Hepatocyte (in vitro differentiated cells): ENCODE data around the gene LSAMP. TPM values are rescaled to one million over a fixed set of nuclear protein-coding genes. Genes with fewer than 3 reads are reported as not detected.
"Not testable (repeated sequence)": the region's sequence is repeated elsewhere in the genome, so short reads cannot be mapped to it uniquely, and the experiment has no call there.

Experiments
- DNase-seq: peaks from one replicate; pipeline ENCODE4 v3.0.0-alpha.2; 2016; ENCODE audit warnings: low spot score
- H2AFZ ChIP-seq: fragments of 200-600 bp; sonication (generic); 2 replicates; pipeline ENCODE4 v1.6.0; 2016; ENCODE audit warnings: antibody characterized with exemption, mild to moderate bottlenecking
- H3K27ac ChIP-seq: fragments of 200-600 bp; sonication (generic); 2 replicates; pipeline ENCODE4 v1.5.1; 2016; ENCODE audit warnings: mild to moderate bottlenecking
- H3K27me3 ChIP-seq: fragments of 200-600 bp; sonication (generic); 2 replicates; pipeline ENCODE4 v1.6.1; 2016
- H3K36me3 ChIP-seq: fragments of 200-600 bp; sonication (generic); replicated peaks from 2 replicates; pipeline ENCODE4 v1.5.1; 2016; ENCODE audit warnings: low read depth; ENCODE audit not compliant: insufficient read depth
- H3K4me1 ChIP-seq: fragments of 200-600 bp; sonication (generic); 2 replicates; pipeline ENCODE4 v1.5.1; 2016; ENCODE audit warnings: mild to moderate bottlenecking, moderate library complexity; ENCODE audit not compliant: insufficient read depth
- H3K4me2 ChIP-seq: fragments of 200-600 bp; sonication (generic); 2 replicates; pipeline ENCODE4 v1.6.0; 2016
- H3K4me3 ChIP-seq: fragments of 200-600 bp; sonication (generic); 2 replicates; pipeline ENCODE4 v1.5.1; 2016; ENCODE audit warnings: mild to moderate bottlenecking
- H3K79me2 ChIP-seq: fragments of 200-600 bp; sonication (generic); 2 replicates; pipeline ENCODE4 v1.6.0; 2017; ENCODE audit warnings: mild to moderate bottlenecking
- H3K9me2 ChIP-seq: fragments of 200-600 bp; sonication (generic); replicated peaks from 2 replicates; pipeline ENCODE4 v1.6.0; 2017; ENCODE audit warnings: mild to moderate bottlenecking; ENCODE audit not compliant: insufficient read depth
- H3K9me3 ChIP-seq: fragments of 200-600 bp; sonication (generic); 2 replicates; pipeline ENCODE4 v1.5.1; 2016; ENCODE audit warnings: low read depth, mild to moderate bottlenecking
- H4K20me1 ChIP-seq: fragments of 200-600 bp; sonication (generic); 2 replicates; pipeline ENCODE4 v1.6.0; 2016; ENCODE audit warnings: mild to moderate bottlenecking; ENCODE audit not compliant: insufficient read depth, poor library complexity, severe bottlenecking
- EZH2 ChIP-seq: fragments of 200-600 bp; sonication (generic); IDR thresholded peaks from 2 replicates; pipeline ENCODE4 v1.6.1; 2016; ENCODE audit warnings: antibody characterized with exemption, mild to moderate bottlenecking, borderline replicate concordance
- EZH2phosphoT487 ChIP-seq: fragments of 200-600 bp; sonication (generic); IDR thresholded peaks from one replicate; pipeline ENCODE4 v1.6.1; 2018; ENCODE audit warnings: antibody characterized with exemption, mild to moderate bottlenecking, low read depth, moderate library complexity; ENCODE audit not compliant: unreplicated experiment, severe bottlenecking
- WGBS: methylation state at CpG from one replicate; pipeline ENCODE4 v1.1.6; 2016; ENCODE audit warnings: low lambda C conversion rate; ENCODE audit errors: missing lambda C conversion rate; 5-methylcytosine and 5-hydroxymethylcytosine counted together
- polyA plus RNA-seq: library from polyadenylated mRNA; unstranded; fragments of >200 nt; fragmentation: Nextera tagmentation; extraction: Ambion mirVana; gene quantifications from 2 replicates; pipeline ENCODE4 v1.2.1, GENCODE V29; 2016
- total RNA-seq: library from RNA; depleted of rRNA; stranded (reverse); fragments of >200 nt; gene quantifications from 2 replicates; pipeline ENCODE4 v1.2.3, GENCODE V29; 2014
- TF ChIP-seq, protein P1 (sequence below): fragments of 200-600 bp; sonication (generic); IDR thresholded peaks from 2 replicates; pipeline ENCODE4 v1.5.1; 2016; ENCODE audit warnings: antibody characterized with exemption, mild to moderate bottlenecking; ENCODE audit not compliant: poor library complexity

LSAMP gene
- total and polyA plus RNA-seq, 2 experiments from 2014 or later = 15.1 to 22.3 TPM

DNA sequence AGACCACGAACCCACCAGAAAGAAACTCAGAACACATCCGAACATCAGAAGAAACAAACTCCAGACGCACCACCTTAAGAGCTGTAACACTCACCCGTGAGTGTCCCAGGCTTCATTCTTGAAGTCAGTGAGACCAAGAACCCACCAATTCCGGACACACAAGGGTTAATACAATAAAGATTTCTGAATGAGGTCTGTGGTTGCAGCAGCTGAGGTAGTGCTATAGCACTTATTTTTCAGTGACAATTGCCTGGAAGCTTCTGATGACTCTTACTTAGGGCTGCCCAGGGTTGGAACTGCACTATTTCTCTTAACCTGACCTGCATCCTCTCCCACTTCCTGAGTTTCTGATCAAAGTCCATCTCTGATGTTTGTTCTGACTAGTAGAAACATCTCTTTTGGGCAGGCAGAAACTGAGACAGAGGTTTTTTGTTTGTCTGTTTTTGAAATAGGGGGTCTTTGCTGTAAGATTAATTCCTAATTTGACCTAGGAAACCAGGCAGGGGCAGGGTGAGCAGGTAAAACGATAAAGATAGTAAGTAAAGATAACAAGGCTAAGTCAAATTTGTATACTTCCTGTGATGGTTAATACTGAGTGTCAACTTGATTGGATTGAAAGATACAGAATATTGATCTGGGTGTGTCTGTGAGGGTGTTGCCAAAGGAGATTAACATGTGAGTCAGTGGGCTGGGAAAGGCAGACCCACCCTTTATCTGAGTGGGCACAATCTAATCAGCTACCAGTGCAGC, 652.9 kb downstream of the LSAMP start:
- TF ChIP-seq EZH2phosphoT487 (no peak), EZH2 (no peak)
- TF ChIP-seq, protein P1, sequence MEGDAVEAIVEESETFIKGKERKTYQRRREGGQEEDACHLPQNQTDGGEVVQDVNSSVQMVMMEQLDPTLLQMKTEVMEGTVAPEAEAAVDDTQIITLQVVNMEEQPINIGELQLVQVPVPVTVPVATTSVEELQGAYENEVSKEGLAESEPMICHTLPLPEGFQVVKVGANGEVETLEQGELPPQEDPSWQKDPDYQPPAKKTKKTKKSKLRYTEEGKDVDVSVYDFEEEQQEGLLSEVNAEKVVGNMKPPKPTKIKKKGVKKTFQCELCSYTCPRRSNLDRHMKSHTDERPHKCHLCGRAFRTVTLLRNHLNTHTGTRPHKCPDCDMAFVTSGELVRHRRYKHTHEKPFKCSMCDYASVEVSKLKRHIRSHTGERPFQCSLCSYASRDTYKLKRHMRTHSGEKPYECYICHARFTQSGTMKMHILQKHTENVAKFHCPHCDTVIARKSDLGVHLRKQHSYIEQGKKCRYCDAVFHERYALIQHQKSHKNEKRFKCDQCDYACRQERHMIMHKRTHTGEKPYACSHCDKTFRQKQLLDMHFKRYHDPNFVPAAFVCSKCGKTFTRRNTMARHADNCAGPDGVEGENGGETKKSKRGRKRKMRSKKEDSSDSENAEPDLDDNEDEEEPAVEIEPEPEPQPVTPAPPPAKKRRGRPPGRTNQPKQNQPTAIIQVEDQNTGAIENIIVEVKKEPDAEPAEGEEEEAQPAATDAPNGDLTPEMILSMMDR = no peak
- H3K36me3 ChIP-seq = no peaks in the 10 kb centered on the region
- peak; percentile 56 for DNase-seq
- no peak overlapping the region for H2AFZ ChIP-seq
- H3K27ac ChIP-seq = peak overlapping the region; percentile 78
- WGBS = 36% methylated on average over 6 of the region's 6 CpGs
- H3K27me3 ChIP-seq = no peaks in the 10 kb centered on the region
- H3K4me2 ChIP-seq = peak overlapping the region; percentile 58
- no peak overlapping the region for H3K4me3 ChIP-seq
- no peaks in the 10 kb centered on the region for H3K9me3 ChIP-seq
- no peaks in the 10 kb centered on the region for H3K9me2 ChIP-seq
- no peaks in the 10 kb centered on the region for H4K20me1 ChIP-seq
- H3K4me1 ChIP-seq = peaks cover 6% of the 10 kb centered on the region
- H3K79me2 ChIP-seq = no peaks in the 10 kb centered on the region

DNA sequence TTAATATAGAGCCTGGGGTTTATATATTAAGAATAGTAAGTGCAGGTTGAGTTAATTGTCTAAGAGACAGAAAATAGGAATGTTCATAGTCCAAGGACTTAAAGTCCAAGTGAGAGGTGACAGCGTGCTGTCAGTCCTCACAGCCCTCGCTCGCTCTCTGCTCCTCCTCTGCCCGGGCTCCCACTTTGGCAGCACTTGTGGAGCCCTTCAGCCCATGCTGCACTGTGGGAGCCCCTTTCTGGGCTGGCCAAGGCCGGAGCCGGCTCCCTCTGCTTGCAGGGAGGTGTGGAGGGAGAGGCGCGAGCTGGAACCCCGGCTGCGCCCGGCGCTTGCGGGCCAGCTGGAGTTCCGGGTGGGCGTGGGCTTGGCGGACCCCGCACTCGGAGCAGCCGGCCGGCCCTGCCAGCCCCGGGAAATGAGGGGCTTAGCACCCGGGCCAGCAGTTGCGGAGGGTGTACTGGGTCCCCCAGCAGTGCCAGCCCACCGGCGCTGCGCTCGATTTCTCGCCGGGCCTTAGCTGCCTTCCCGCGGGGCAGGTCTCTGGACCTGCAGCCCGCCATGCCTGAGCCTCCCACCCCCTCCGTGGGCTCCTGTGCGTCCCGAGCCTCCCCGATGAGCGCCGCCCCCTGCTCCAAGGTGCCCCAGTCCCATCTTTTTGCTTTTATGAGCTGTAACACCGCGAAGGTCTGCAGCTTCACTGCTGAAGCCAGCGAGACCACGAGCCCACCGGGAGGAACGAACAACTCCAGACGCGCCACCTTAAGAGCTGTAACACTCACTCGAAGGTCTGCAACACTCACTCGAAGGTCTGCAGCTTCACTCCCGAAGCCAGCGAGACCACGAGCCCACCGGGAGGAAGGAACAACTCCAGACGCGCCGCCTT, 653.8 kb downstream of the LSAMP start:
- not testable (repeated sequence) for H3K9me2 ChIP-seq, H3K27me3 ChIP-seq, DNase-seq, H3K4me1 ChIP-seq, H3K9me3 ChIP-seq, H2AFZ ChIP-seq, H4K20me1 ChIP-seq, H3K4me3 ChIP-seq, H3K79me2 ChIP-seq, H3K36me3 ChIP-seq
- H3K27ac ChIP-seq = peak overlapping the region; percentile 78
- H3K4me2 ChIP-seq = peak overlapping the region; percentile 58
- 82% methylated on average over 42 of the region's 55 CpGs for WGBS

DNA sequence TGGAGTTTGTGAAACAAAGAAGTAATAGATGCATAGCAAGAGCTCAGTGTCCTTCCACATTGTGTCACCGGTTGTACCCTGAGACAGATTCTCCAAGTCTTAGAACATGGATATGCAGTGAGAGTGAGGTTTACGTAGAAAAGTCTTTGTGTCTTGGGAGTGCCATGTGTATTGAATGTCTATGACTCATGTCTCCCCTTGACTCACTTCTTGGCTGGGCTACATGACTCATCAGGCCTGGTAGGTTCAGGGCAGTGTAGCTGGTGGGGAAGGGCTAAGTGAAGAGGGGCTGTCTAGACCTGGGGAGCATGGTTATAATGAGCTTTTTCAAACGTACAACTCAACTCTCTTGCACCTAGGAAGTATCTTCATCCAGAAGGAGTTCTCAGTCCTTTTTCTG, 654.5 kb downstream of the LSAMP start:
- H3K4me2 ChIP-seq = no peak overlapping the region
- H3K27me3 ChIP-seq = no peaks in the 10 kb centered on the region
- H3K4me1 ChIP-seq = peaks cover 6% of the 10 kb centered on the region
- no peak overlapping the region for H2AFZ ChIP-seq
- H3K36me3 ChIP-seq = no peaks in the 10 kb centered on the region
- H3K9me3 ChIP-seq = no peaks in the 10 kb centered on the region
- TF ChIP-seq EZH2 = no peak
- H3K79me2 ChIP-seq = no peaks in the 10 kb centered on the region
- H3K27ac ChIP-seq = peak overlapping the region; percentile 54
- no peaks in the 10 kb centered on the region for H3K9me2 ChIP-seq
- no peaks in the 10 kb centered on the region for H4K20me1 ChIP-seq
- H3K4me3 ChIP-seq = no peak overlapping the region
- WGBS = 63% methylated on average over 3 of the region's 3 CpGs
- peak; percentile 79 for DNase-seq

DNA sequence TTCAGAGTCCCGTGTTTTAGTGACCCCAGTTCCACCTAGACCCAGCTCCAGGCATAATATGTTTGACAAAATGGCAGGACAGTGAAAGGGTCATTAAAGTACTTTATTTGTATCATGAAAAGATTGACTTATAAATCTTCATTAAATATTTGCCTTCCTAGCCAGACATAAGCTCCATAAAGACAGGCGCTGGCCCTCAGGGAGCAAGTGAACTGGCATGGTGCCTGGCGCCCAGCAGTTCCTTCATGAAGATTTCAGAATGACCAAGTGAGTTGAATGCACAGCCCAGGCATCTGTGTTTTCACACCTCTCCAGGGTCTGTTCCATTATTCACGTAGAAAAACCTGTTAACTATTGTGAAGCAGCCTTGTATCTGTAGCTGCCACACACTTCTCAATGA, 655.8 kb downstream of the LSAMP start:
- DNase-seq = no peak
- H3K9me3 ChIP-seq = no peaks in the 10 kb centered on the region
- no peaks in the 10 kb centered on the region for H3K9me2 ChIP-seq
- TF ChIP-seq EZH2phosphoT487 = no peak
- no peak for TF ChIP-seq EZH2
- TF ChIP-seq, protein P1 = no peak
- H3K27ac ChIP-seq = no peak overlapping the region
- H3K79me2 ChIP-seq = no peaks in the 10 kb centered on the region
- peaks cover 9% of the 10 kb centered on the region for H3K4me1 ChIP-seq
- no peak overlapping the region for H3K4me3 ChIP-seq
- no peak overlapping the region for H2AFZ ChIP-seq
- H4K20me1 ChIP-seq = no peaks in the 10 kb centered on the region
- no peaks in the 10 kb centered on the region for H3K27me3 ChIP-seq
- no peak overlapping the region for H3K4me2 ChIP-seq
- WGBS = 90% methylated on average over 4 of the region's 4 CpGs
- no peaks in the 10 kb centered on the region for H3K36me3 ChIP-seq
